Activated CD4-positive, CD25-positive, alpha-beta regulatory T cell treated with anti-CD3 and anti-CD28 coated beads, Interleukin-2, amount 50 U/mL, for 72 hours (primary cell): ENCODE data around the gene CABLES1.

ENCODE experiments used
- DNase-seq: peaks from one replicate; pipeline ENCODE4 v3.0.0; 2021

Gene CABLES1

GRCh38 chr18:23196119-23197007 is 61.1 kb downstream of the CABLES1 start:
- no peak for DNase-seq

GRCh38 chr18:23198217-23198845 is 63.0 kb downstream of the CABLES1 start:
- DNase-seq: no peak

GRCh38 chr18:23200756-23201155 is 65.5 kb downstream of the CABLES1 start:
- no peak for DNase-seq

GRCh38 chr18:23201741-23202140 is 66.5 kb downstream of the CABLES1 start:
- no peak for DNase-seq

GRCh38 chr18:23203891-23204432 is 68.7 kb downstream of the CABLES1 start:
- no peak for DNase-seq

- no peak for DNase-seq
Observed at GRCh38 chr18:23204589-23205235, 69.4 kb downstream of the CABLES1 start.

GRCh38 chr18:23205980-23206379 is 70.7 kb downstream of the CABLES1 start:
- no peak for DNase-seq

GRCh38 chr18:23207191-23207955 is 72.1 kb downstream of the CABLES1 start:
- DNase-seq: no peak

GRCh38 chr18:23207994-23208393 is 72.7 kb downstream of the CABLES1 start:
- no peak for DNase-seq

- DNase-seq: no peak
Observed at GRCh38 chr18:23208600-23208999, 73.3 kb downstream of the CABLES1 start.

GRCh38 chr18:23209031-23209430 is 73.7 kb downstream of the CABLES1 start:
- no peak for DNase-seq

- no peak for DNase-seq
Observed at GRCh38 chr18:23209796-23210195, 74.5 kb downstream of the CABLES1 start.

- no peak for DNase-seq
Observed at GRCh38 chr18:23210526-23210925, 75.2 kb downstream of the CABLES1 start.

GRCh38 chr18:23211146-23211545 is 75.9 kb downstream of the CABLES1 start:
- no peak for DNase-seq

- no peak for DNase-seq
Observed at GRCh38 chr18:23212161-23212560, 76.9 kb downstream of the CABLES1 start.

GRCh38 chr18:23213200-23213599 is 77.9 kb downstream of the CABLES1 start:
- no peak for DNase-seq

- DNase-seq: no peak
Observed at GRCh38 chr18:23217781-23218180, 82.5 kb downstream of the CABLES1 start.

- DNase-seq: no peak
Observed at GRCh38 chr18:23220355-23220754, 85.1 kb downstream of the CABLES1 start.

GRCh38 chr18:23223641-23224040 is 88.4 kb downstream of the CABLES1 start:
- DNase-seq: no peak

GRCh38 chr18:23225503-23225902 is 90.2 kb downstream of the CABLES1 start:
- DNase-seq: no peak

- DNase-seq: no peak
Observed at GRCh38 chr18:23226391-23226790, 91.1 kb downstream of the CABLES1 start.

GRCh38 chr18:23226930-23227725 is 91.8 kb downstream of the CABLES1 start:
- DNase-seq: no peak
